ENCODE results near the gene NMNAT3. TPM values are rescaled to one million over a fixed set of nuclear protein-coding genes. Genes with fewer than 3 reads are reported as not detected.

Gene NMNAT3
- total RNA-seq, 1 experiment from 2014 or later = 1.3 TPM

GRCh38 chr3:139547666-139548065 lies 130.1 kb downstream of the NMNAT3 start:
- H3T11ph ChIP-seq (ENCODE audit: low read length) = no peak overlapping the region
- no peak overlapping the region for H2AK5ac ChIP-seq (ENCODE audit: insufficient read length, low read length)
- H3K4me1 Mint-ChIP-seq = peaks cover 6 to 9% of the 10 kb centered on the region in 2 experiments
- no peak overlapping the region for H4K91ac ChIP-seq (ENCODE audit: insufficient read length, low read depth, low read length)
- no peak overlapping the region for H2BK20ac ChIP-seq (ENCODE audit: low read depth, low read length, poor library complexity, severe bottlenecking)
- no peak overlapping the region for H3K18ac ChIP-seq (ENCODE audit: insufficient read length, low read depth, low read length)
- no peaks in the 10 kb centered on the region for H3K23me2 ChIP-seq (ENCODE audit: insufficient read length, low read depth, low read length, poor library complexity, severe bottlenecking)
- no peaks in the 10 kb centered on the region for H3K9me3 ChIP-seq (ENCODE audit: control insufficient read depth, low read depth, low read length)
- no peak overlapping the region for H2BK120ac ChIP-seq (ENCODE audit: low read depth, low read length, poor library complexity, severe bottlenecking)
- H3K23ac ChIP-seq (ENCODE audit: insufficient read length, low read depth, low read length) = no peak overlapping the region
- H3K9me3 Mint-ChIP-seq = peaks cover 2 to 4% of the 10 kb centered on the region in 2 experiments; a peak in 2 of 5 replicates
- H2BK12ac ChIP-seq (ENCODE audit: insufficient read length, low read depth, low read length) = no peak overlapping the region
- H3K4me2 ChIP-seq (ENCODE audit: insufficient read depth, insufficient read length, low read length) = no peak overlapping the region
- no peaks in the 10 kb centered on the region for H3K79me1 ChIP-seq (ENCODE audit: insufficient read depth, low read depth, low read length, poor library complexity, severe bottlenecking)
- H4K20me1 ChIP-seq (ENCODE audit: control insufficient read depth, insufficient read depth, insufficient read length) = no peaks in the 10 kb centered on the region
- no peak overlapping the region for H2BK5ac ChIP-seq (ENCODE audit: insufficient read length, low read length)
- H3K27me3 Mint-ChIP-seq (ENCODE audit: low read depth) = peaks cover 7% of the 10 kb centered on the region
- peaks cover 4% of the 10 kb centered on the region; the same call in 1 of the 2 replicates for H3K4me1 ChIP-seq (ENCODE audit: insufficient read depth, low read length)
- H3K4ac ChIP-seq (ENCODE audit: low read depth, low read length) = no peak overlapping the region
- H3K79me2 ChIP-seq (ENCODE audit: insufficient read depth, low read length) = no peaks in the 10 kb centered on the region
- H3K27me3 ChIP-seq (ENCODE audit: insufficient read depth, low read length) = no peaks in the 10 kb centered on the region
- H3K56ac ChIP-seq (ENCODE audit: insufficient read length, low read depth, low read length) = no peak overlapping the region
- H3K36me3 Mint-ChIP-seq (ENCODE audit: insufficient read depth in 1 of 3, low read depth in 3 of 3) = no peaks in the 10 kb centered on the region; a peak in 2 of 7 replicates
- no peak overlapping the region for H3K27ac ChIP-seq (ENCODE audit: insufficient read length, low read depth, low read length)
- H3K9ac ChIP-seq (ENCODE audit: extremely low read depth, insufficient read length, low read length) = no peak overlapping the region
- no peak overlapping the region for H3K4me3 Mint-ChIP-seq
- no peak overlapping the region for H4K8ac ChIP-seq (replicated peaks; ENCODE audit: insufficient read length, low read depth, low read length)
- H2BK15ac ChIP-seq (ENCODE audit: low read depth, low read length) = no peak overlapping the region
- H2AFZ ChIP-seq (ENCODE audit: low read length) = no peak overlapping the region
- TF ChIP-seq, protein P1, sequence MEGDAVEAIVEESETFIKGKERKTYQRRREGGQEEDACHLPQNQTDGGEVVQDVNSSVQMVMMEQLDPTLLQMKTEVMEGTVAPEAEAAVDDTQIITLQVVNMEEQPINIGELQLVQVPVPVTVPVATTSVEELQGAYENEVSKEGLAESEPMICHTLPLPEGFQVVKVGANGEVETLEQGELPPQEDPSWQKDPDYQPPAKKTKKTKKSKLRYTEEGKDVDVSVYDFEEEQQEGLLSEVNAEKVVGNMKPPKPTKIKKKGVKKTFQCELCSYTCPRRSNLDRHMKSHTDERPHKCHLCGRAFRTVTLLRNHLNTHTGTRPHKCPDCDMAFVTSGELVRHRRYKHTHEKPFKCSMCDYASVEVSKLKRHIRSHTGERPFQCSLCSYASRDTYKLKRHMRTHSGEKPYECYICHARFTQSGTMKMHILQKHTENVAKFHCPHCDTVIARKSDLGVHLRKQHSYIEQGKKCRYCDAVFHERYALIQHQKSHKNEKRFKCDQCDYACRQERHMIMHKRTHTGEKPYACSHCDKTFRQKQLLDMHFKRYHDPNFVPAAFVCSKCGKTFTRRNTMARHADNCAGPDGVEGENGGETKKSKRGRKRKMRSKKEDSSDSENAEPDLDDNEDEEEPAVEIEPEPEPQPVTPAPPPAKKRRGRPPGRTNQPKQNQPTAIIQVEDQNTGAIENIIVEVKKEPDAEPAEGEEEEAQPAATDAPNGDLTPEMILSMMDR (conservative IDR thresholded peaks at IDR 0.05) = no peak
- H3K14ac ChIP-seq (ENCODE audit: insufficient read depth, low read length) = no peak overlapping the region
- DNase-seq = no peak
- H3K27ac Mint-ChIP-seq = no peak overlapping the region
- H4K5ac ChIP-seq (ENCODE audit: insufficient read length, low read depth, low read length) = no peak overlapping the region
